Adipocyte (in vitro differentiated cells): ENCODE data around the gene FILIP1.
A peak's percentile ranks its signal among the peaks of the same experiment; 100 is the strongest.

Source experiments
- DNase-seq: peaks from one replicate; pipeline ENCODE4 v3.0.0-alpha.2; 2015; ENCODE audit warnings: low read depth
- H3K27me3 ChIP-seq: replicated peaks from 2 replicates; pipeline ENCODE4 v1.7.0; 2013; ENCODE audit warnings: mild to moderate bottlenecking, low read length, moderate library complexity; ENCODE audit not compliant: control insufficient read depth, insufficient read depth
- H3K36me3 ChIP-seq: 2 replicates; pipeline ENCODE4 v1.7.0; 2013; ENCODE audit warnings: low read length, mild to moderate bottlenecking, moderate library complexity; ENCODE audit not compliant: control insufficient read depth, insufficient read depth, severe bottlenecking
- H3K4me1 ChIP-seq: 2 replicates; pipeline ENCODE4 v1.7.0; 2013; ENCODE audit warnings: mild to moderate bottlenecking, low read length, moderate library complexity; ENCODE audit not compliant: control insufficient read depth, insufficient read depth
- H3K4me3 ChIP-seq: 2 replicates; pipeline ENCODE4 v1.7.0; 2013; ENCODE audit warnings: mild to moderate bottlenecking, low read length, moderate library complexity
- H3K9ac ChIP-seq: 2 replicates; pipeline ENCODE4 v1.7.0; 2013; ENCODE audit warnings: mild to moderate bottlenecking, low read length, moderate library complexity
- H3K9me3 ChIP-seq: 2 replicates; pipeline ENCODE4 v1.7.0; 2013; ENCODE audit warnings: mild to moderate bottlenecking, low read length, moderate library complexity; ENCODE audit not compliant: control insufficient read depth

FILIP1 gene

GRCh38 chr6:75479712-75480111 is 13.9 kb downstream of the FILIP1 start:
- DNase-seq, result no peak
- Histone ChIP-seq H3K4me1 (peaks cover 24% of the 10 kb centered on the region), H3K27me3 (no peaks in the 10 kb centered on the region), H3K9ac (no peak overlapping the region), H3K36me3 (no peaks in the 10 kb centered on the region), H3K4me3 (no peak overlapping the region), H3K9me3 (no peaks in the 10 kb centered on the region)

DNA sequence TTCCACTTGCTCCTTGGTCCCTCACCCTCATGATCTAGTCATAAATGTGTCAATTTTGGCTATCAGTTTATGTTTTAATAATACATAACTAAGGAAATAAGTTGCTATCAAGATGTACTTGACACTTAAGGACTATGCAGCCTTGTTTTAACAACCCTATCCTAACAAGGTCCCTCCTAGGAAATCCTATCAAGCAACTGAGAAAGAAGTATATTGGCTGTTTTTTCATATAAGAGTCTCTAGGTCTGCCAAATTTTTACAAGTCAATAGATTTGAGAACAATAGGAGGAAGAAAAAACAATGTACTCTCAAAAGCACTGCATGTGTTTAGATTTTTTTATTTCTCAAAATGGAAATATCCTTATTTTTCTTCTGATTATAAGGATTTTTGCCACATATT is 14.7 kb downstream of the FILIP1 start:
- Histone ChIP-seq H3K4me3 (no peak overlapping the region), H3K9ac (no peak overlapping the region), H3K9me3 (no peaks in the 10 kb centered on the region), H3K36me3 (no peaks in the 10 kb centered on the region), H3K27me3 (no peaks in the 10 kb centered on the region), H3K4me1 (peaks cover 24% of the 10 kb centered on the region)
- no peak for DNase-seq

DNA sequence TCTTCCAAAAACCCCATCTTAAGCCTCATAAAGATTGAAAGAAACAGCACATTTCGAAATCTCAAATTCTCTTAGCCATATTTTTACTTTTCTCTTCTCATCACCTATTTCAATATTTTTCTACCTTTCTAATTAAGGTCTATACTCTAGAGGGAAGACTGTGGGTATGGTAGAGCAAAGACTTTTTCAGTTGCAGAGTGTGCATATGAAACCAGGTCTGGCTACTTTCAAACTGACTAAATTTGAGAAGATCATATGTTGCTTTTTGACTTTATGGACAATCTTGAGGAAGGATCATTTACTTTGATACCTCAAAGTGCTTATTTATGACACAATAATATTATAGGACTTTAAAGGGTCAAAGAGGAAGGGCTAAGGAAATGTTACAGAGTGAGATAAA is 20.7 kb downstream of the FILIP1 start:
- Histone ChIP-seq H3K9me3 (no peaks in the 10 kb centered on the region), H3K27me3 (no peaks in the 10 kb centered on the region), H3K9ac (no peak overlapping the region), H3K4me1 (no peaks in the 10 kb centered on the region), H3K36me3 (no peaks in the 10 kb centered on the region), H3K4me3 (no peak overlapping the region)
- DNase-seq, result no peak

- no peaks in the 10 kb centered on the region for H3K36me3 ChIP-seq
- no peaks in the 10 kb centered on the region for H3K9me3 ChIP-seq
These were observed 25.6 kb downstream of the FILIP1 start for GRCh38 chr6:75467966-75468365.

GRCh38 chr6:75467284-75467683 is 26.3 kb downstream of the FILIP1 start:
- no peak for DNase-seq

More at GRCh38 chr6:75467966-75468365, 25.6 kb downstream of the FILIP1 start:
- Histone ChIP-seq H3K9ac (no peak overlapping the region), H3K4me1 (no peaks in the 10 kb centered on the region), H3K4me3 (no peak overlapping the region), H3K27me3 (no peaks in the 10 kb centered on the region)
- DNase-seq, result no peak

GRCh38 chr6:75466636-75467035 is 27.0 kb downstream of the FILIP1 start:
- Histone ChIP-seq H3K9ac (no peak overlapping the region), H3K27me3 (no peaks in the 10 kb centered on the region), H3K4me1 (no peaks in the 10 kb centered on the region), H3K4me3 (no peak overlapping the region), H3K9me3 (no peaks in the 10 kb centered on the region), H3K36me3 (no peaks in the 10 kb centered on the region)
- DNase-seq, result no peak

More at GRCh38 chr6:75467284-75467683, 26.3 kb downstream of the FILIP1 start:
- no peaks in the 10 kb centered on the region for H3K36me3 ChIP-seq
- no peak overlapping the region for H3K9ac ChIP-seq
- H3K27me3 ChIP-seq, result no peaks in the 10 kb centered on the region
- no peak overlapping the region for H3K4me3 ChIP-seq
- no peaks in the 10 kb centered on the region for H3K4me1 ChIP-seq
- no peaks in the 10 kb centered on the region for H3K9me3 ChIP-seq

GRCh38 chr6:75463908-75464307 is 29.7 kb downstream of the FILIP1 start:
- peaks cover 23% of the 10 kb centered on the region for H3K4me1 ChIP-seq
- no peaks in the 10 kb centered on the region for H3K27me3 ChIP-seq
- no peaks in the 10 kb centered on the region for H3K9me3 ChIP-seq
- no peaks in the 10 kb centered on the region for H3K36me3 ChIP-seq
- no peak overlapping the region for H3K4me3 ChIP-seq
- H3K9ac ChIP-seq, result no peak overlapping the region
- DNase-seq, result no peak

DNA sequence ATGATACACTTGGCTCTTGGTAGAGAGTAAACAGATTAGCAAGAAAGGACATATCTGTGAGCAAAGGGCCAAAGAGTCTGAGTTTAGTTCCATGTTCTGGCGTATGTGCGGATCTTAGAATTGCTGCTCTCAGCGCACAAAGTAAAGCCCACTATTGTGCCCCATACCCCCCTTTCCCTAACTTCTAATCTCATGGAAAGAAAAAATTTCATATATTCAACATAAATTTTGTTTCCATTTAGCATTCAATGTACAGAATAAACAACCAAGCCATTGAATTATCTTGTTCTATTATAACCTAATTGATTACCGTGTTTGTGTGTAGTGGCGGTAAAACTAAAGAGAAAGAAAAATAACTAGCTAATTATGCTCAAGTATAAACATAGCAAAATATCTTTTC is 30.5 kb downstream of the FILIP1 start:
- DNase-seq, result no peak
- no peak overlapping the region for H3K9ac ChIP-seq
- H3K4me3 ChIP-seq, result no peak overlapping the region
- no peaks in the 10 kb centered on the region for H3K9me3 ChIP-seq
- no peaks in the 10 kb centered on the region for H3K36me3 ChIP-seq
- H3K4me1 ChIP-seq, result peaks cover 29% of the 10 kb centered on the region
- H3K27me3 ChIP-seq, result no peaks in the 10 kb centered on the region

DNA sequence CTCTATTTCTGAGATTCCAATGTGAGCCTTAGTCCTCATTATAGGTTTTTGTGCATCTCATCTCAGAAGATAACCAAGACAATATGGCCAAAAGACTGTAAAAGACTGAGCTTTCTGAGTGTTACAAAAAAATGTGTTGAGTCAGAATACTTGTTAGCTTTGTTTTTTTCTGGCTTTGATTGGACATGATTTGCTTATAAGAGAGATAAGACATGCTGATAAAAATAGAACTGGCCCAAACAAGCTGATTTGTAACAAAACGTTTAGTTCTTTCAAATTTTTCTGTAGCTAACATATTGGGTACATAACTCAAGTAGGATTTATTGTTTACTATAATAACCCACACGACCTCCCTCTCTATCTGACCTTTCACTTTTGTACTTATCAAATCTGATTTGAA is 32.9 kb downstream of the FILIP1 start:
- Histone ChIP-seq H3K9me3 (no peaks in the 10 kb centered on the region), H3K27me3 (no peaks in the 10 kb centered on the region), H3K4me3 (peak overlapping the region; percentile 40), H3K36me3 (no peaks in the 10 kb centered on the region), H3K4me1 (peaks cover 29% of the 10 kb centered on the region), H3K9ac (peak overlapping the region; percentile 30)
- peak; percentile 36 for DNase-seq

GRCh38 chr6:75458895-75459294 is 34.7 kb downstream of the FILIP1 start:
- H3K27me3 ChIP-seq, result no peaks in the 10 kb centered on the region
- DNase-seq, result no peak
- no peaks in the 10 kb centered on the region for H3K36me3 ChIP-seq
- H3K4me3 ChIP-seq, result peak overlapping the region; percentile 22
- no peaks in the 10 kb centered on the region for H3K9me3 ChIP-seq
- peak overlapping the region; percentile 35 for H3K9ac ChIP-seq
- H3K4me1 ChIP-seq, result peaks cover 29% of the 10 kb centered on the region

DNA sequence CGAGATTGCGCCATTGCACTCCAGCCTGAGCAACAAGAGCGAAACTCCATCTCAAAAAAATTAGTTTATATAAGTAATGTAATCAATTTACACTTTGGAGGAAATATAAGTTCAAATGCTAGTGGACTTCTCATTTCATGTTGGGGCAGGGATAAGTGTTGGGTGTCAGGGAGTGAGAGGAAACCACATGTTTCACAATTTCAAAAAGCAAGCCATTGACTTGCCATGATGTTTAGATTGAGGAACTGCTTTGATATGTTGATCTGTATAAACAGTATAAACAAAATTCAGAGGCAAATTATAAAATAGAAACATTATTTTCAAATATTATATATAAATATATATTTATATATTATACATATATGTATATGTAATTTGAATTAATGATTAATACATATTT is 42.7 kb downstream of the FILIP1 start:
- DNase-seq, result no peak
- Histone ChIP-seq H3K4me1 (peaks cover 7% of the 10 kb centered on the region), H3K9ac (no peak overlapping the region), H3K27me3 (no peaks in the 10 kb centered on the region), H3K36me3 (no peaks in the 10 kb centered on the region), H3K9me3 (no peaks in the 10 kb centered on the region), H3K4me3 (no peak overlapping the region)

- DNase-seq, result peak; percentile 72
- Histone ChIP-seq H3K4me3 (no peak overlapping the region), H3K9ac (no peak overlapping the region), H3K27me3 (no peaks in the 10 kb centered on the region), H3K36me3 (no peaks in the 10 kb centered on the region), H3K4me1 (peaks cover 11% of the 10 kb centered on the region), H3K9me3 (no peaks in the 10 kb centered on the region)
These were observed 43.9 kb downstream of the FILIP1 start for GRCh38 chr6:75449630-75450206.
